GM18520 (cell line): ENCODE results near the gene ARHGAP22.

Experiments
- ATAC-seq: cut with Tn5 transposase; IDR thresholded peaks from one replicate; pipeline ENCODE4 v1.9.1; 2021; ENCODE audit not compliant: unreplicated experiment

ARHGAP22 gene

DNA sequence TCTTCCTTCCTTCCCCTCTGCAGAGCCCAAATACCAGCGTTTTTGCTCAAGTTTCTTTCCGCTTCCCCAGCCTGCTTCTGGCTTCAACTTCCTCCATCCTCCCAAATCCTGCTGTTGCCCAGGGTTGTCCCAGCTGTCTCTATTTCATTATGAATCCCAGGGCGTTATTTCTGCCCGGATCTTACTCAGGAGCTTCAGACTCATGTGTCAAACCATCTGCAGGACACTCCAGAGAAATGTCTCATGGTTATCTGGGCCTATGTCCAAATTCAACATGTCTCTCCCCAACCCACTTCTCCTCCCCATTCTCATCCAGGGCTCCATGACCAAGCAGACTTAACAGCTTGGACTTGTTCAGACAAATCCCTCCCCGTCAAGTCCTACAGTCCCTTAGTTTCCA is 15.6 kb downstream of the ARHGAP22 start:
- no peak for ATAC-seq

DNA sequence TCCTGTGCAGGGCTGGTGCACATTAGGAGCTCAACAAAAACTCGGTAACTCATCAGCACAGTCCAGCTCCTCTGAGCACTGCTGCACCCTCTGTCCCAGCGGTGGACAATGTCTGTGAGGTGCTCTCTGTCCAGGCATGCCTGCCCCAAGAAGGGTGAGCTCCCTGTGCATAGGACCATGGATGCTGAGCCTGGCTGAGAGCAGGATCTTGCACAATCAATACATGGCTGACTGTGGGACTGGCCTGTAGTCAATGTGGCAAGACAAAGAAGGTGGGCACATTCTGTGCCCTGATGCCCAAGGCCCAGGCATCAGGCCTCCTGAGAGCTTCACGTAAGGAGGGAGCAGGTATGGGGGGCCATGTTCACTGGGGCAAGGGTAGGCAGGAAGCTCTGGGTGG is 17.1 kb downstream of the ARHGAP22 start:
- ATAC-seq, result no peak

DNA sequence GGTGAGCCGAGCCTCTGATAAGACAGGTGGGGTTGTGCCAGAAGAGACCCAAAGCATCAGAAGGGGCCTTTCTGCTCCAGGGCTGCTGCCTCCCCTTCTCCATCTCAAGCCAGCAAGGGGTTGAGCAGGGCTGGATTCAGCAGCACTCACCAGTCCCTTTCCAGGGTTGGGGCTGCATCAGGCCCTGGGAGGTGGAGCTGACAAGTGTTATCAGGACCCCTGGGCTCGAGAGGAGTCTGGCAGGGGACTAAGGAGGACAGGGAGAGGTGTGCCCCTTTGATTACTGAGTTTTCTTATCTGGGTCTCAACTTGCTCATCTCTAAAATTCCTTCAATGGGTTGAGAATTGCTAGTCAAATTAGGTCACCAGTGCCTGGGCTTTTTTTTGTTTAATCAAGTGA is 17.8 kb downstream of the ARHGAP22 start:
- no peak for ATAC-seq

DNA sequence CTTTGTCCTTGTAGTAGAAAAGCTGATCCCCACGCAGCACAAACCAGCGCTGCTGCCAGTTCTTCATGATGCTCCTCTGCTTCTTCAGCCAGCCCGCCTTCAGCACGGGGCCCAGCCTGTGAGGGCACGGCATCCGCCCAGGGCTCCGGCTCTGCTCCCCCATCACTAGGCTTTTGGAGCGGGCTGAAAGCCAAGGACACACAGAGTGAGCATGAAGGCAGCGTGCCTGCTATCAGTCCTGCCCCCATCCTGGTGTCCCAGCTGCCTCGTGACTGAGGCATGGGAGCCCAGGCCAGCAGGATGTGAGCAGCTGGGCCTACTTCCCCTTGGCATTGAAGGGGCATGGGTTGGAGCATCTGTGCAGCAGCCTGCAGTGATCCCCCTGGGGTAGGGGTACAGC is 21.9 kb downstream of the ARHGAP22 start:
- no peak for ATAC-seq

DNA sequence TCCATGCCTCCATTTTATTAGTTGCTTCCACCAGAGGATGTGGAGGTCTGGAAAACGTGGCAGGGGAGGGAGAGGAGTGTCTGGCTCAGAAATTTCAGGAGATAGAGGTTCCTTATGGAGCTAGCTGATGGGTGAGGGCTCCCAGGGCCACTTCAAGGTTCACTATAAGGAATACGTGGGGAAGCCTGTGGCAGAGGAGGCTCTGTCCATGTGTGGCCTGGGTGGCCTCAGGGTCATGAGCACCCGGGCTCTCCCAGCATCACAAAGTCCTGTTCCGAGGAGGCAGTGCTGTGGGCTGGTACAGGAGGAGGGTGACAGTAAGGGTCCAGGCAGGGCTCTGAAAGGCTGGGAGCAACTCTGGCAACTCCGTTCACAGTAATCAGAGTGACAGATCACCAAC is 24.6 kb downstream of the ARHGAP22 start:
- ATAC-seq, result no peak

DNA sequence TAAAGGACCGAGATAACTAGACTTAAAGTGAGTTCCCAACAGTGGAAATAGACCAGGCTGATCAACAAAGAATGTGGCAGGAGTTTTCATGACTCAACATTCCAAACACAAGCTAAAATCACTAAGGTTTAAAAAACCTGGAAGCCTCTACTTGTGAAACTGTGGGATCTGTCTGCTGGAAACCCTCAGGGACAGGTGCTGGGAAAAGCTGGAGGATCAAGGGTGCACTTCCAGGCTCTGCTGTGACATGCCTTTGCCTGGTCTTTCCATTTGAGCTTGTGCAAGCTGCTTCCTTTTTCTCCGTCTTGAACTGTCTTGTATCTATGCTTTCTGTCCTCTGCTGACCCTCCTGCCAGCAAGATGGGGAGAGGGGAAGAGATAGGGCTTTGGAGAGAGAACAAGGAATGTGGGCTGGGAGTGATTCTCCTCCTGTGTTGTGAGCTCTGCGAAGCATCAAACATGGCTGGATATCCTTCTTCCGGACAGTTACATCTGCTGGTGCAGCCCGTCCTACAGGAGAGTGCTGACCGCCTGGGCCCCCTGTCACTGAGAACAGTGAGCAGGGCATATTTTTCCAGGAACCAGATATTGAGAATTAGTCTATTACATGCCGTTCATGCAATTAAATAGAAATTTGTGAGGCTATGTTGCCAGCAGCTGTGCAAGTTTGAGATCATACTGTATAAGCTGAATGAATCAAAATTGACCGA is 25.5 kb downstream of the ARHGAP22 start:
- ATAC-seq, result no peak

DNA sequence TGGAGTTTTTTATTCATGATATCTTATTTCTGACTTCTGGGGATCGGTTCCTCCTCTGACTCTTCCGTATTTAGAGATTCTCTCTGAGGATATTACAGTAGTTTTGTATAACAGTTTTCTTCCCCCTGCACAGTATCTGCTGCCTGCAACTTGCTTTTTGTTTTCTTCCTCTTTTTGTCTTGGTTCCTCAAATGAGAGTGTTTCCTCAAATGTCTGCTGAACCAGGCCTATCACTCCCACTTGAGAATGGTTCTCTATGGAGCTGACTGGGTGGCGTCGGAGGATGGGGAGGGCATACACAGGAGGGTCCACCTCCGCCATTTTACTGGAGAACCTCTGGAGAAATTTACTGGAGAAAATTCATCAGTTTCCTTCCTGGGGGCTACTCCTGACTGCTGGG is 27.7 kb downstream of the ARHGAP22 start:
- ATAC-seq, result no peak

DNA sequence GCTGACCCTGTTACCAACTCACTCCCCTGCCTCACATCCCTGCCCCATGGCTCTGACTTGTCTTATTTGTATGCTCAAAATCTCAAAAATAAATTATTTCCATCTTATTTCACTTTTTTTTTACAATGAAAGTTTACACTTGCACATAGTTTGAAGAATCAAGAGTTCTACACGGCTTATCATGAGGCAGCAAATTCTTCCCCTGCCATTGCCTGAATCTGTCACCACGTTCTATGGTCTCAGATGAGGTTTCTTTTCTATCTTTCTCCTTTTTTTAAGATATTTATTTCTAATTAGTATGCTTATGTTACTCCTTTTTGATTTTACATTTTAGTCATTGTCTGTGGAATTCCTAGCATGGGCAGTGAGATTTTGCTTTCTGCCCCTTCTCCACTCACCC is 28.4 kb downstream of the ARHGAP22 start:
- no peak for ATAC-seq

DNA sequence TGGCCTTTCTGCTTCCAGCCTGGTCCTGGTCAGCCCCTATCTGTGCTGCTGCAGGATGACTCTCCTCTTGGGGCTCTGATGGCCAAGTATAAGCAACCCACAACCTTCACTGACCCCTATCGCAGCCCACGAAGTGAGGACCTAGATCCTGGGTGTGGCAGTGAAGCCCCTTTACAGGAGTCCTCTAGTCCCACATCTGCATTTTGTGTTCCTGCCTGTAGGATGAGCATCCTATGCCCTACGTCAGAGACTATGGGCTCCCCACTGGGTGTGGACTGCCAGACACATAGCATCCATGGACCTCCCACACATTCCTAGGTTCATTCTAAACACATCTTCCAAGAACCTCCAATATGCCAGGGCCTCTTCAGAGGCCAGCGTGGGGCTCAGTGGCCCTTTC is 29.0 kb downstream of the ARHGAP22 start:
- no peak for ATAC-seq

DNA sequence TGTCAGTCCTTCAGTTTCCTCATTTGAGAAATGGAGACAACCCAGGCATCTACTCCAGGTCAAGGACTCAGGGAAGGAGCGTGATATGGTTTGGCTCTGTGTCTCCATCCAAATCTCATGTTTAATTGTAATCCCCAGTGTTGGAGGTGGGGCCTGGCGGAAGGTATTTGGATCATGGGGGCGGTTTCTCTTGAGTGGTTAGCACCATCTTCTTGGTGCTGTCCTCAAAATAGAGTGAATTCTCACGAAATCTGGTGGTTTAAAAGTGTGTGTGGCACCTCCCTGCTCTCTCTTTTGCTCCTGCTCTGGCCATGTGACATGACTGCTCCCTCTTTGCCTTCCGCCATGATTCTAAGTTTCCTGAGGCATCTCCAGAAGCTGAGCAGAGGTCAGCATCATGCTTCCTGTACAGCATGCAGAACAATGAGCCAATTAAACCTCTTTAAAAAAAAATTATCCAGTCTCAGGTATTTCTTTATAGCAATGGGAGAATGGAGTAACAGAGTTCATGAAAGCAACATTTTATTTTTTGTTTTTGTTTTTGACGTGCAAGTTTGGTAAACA is 30.0 kb downstream of the ARHGAP22 start:
- no peak for ATAC-seq

DNA sequence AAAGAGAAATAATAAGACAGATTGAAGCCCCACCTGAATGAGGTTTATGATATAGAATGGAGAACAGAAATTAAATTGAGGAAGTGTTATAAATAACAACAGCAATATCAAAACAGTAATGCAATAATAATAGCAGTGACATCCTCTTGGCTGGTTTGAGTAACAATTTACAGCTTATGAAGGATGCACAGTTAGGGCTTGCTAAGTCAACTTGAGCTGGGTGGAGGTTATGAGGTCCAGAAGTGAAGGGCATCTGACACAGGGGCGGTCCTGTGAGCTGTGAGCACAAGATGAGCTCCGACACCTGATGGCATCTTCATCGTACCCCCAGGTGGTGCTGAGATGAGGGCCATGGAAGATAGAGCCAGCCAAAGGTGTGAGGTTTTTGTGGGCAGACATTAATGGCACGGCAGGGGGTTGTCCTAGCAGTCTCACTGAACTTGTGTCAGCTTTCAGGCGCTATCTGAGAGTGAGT is 30.5 kb downstream of the ARHGAP22 start:
- no peak for ATAC-seq

DNA sequence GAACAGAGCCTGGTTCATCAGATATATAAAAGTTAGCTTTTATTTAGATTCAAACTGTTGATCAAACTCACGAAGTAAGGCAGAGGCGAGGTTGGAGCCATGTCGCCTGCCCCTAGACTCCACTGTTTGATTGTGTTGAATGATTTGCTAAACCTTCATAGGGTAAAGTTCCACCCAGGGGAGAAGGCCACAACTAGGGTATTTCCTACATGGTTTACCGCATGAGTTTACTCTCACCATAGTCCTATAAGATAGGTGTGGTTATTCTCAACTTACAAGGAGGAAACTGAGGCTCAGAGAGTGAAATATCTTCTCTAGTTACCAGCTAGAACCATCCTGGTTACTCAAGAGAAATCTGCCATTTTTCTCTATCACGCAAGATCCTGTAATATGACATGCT is 31.8 kb downstream of the ARHGAP22 start:
- no peak for ATAC-seq

DNA sequence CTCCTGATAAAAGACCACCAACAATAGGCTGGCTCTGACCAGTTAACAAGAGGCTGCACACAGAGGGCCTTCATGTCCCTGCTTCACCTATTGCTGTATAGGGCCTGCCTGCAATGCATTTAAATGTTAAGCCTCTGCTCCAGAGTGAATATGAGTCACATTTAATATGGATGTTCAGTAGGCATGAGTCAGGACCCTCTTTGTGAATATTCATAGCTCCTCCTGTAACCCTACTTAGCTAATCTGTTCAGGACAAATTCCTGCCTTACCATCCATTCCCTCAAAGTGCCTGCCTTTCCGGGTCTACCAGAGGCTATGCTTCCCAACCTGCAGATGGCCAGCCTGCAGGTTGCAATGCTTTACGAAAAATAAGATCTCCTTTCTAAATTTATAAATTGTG is 32.5 kb downstream of the ARHGAP22 start:
- no peak for ATAC-seq

DNA sequence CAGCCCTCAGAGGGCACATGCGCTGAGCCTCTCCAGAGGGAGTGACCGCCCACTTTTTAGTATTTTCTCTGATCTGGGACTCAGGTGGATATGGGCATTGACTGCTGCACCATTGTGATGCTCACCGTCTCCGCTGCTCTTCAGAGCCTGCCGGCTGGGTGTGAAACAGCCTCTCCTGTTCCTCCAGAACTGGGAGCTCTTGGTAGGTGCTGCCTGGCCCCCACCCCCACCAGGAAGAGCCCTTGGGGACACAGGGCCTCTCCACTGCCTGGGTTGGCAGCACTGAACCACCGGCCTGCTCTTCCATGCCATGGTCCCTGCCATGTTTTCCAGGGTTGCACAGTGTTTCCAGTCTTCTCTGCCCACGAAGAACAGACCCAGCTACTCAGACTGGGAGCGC is 36.3 kb downstream of the ARHGAP22 start:
- ATAC-seq, result no peak

DNA sequence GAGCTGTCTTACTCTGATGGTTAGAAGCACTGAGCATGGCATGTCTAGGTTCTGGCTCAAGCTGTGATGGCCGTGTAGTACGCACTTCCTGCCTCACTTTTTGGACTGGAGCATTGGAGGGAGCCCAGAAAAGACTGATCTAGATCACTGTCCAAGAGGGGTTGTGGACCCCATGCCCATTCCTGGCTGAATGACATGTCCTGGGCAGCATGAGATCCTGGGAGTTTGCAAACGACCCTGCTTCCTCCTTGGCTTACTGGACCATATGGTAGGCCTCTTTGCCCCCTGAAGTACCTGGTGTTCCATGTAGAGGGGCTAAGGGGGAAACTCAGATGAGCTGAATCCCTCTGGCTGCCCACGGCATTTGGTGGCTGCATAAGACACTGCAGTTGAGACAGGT is 36.7 kb downstream of the ARHGAP22 start:
- no peak for ATAC-seq

DNA sequence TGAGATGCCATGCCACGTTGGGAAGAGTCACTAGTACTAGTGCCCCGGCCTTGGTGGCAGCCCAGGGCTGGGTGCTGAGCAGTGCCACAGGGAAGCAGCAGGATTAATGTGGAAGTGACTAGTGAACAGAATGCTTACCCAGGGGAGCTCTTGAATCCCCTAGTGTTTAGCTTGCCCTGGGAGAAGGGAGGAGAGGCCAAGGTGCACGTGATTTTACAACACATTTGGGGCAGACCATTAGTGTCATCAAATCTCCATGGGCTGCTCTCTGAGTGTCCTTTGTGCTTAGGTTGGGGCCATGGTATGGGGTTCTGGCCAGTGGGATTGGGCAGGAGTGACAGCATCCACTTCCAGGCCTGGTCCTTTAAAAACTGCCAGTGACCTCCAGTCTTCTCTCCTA is 37.5 kb downstream of the ARHGAP22 start:
- no peak for ATAC-seq

DNA sequence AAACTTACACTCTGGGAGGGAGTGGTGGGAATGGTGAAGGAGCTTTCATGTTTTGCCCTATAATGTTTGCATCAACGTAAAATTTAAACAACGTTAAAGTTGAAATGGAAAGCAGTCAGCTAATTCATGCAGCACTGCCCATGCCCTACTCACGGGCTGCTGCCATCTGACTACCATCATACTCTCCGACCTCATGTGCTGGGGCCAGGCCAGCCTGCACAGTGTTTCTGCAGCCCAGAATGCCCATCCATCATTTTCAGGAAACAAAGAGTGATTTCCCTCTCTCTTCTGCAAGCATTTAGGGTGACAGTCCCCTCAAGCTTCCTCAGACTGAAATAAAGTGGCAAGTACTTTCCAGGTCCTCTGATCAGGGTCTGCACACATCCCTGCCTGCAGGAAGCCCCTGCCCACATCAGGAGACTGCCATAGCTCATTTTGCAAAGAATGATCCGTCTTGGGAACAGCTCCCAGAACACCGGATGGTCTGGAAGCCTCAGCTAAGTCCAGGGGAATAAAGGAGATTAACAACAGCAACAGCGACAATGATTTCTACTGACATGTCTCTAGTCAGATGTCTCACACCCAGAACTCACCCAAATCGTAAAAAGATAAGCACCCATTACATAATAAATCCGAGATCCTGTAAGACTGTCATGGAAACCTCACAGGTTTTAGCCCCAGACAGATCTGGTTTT is 40.3 kb downstream of the ARHGAP22 start:
- ATAC-seq, result no peak

DNA sequence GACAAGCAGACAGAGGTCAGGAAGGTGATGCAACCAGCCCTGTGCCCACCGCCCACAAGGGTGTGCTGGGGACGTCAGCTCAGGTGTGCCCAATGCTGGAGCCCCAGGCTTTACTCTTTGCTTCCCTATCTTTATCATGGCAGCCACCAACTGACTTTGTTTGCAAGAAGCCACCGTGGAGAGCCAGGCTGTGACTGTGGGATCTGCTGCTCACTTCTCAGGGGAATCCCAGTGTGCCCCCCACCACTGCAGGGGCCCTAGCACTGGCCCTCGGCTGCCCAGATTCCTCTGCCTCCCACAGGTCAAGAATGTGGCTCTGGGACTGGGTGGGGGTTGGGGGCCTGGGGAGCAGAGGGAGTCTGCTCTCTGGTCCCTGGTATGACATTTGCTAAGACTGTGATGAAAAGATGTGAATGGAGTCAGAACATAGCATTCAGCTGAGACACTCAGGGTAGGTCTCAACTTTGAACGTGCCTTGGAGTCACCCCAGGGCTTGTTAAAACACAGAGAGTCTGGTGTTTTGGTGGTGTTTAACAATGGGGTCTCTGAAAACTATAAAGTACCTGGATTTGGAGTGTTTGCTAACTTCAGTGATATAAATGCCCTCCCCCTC is 47.3 kb downstream of the ARHGAP22 start:
- ATAC-seq, result no peak

DNA sequence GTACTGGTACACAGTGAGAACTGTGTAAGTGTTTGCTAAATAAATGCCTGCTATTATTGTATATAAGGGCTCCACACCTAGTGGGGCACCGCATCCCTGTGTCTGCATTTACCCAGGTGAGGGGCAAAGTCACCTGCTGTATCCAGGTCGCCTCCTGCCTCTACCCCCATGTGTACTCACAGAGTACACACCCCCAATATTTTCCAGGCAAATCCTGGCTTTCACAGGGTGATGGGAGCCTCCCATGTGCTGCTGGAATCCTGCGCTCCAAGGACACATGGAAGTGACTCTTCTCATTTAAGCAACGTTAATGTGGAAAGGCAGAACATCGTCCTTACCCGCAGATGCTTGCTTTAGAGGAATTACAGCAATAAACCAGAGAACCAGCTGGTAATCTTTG is 48.2 kb downstream of the ARHGAP22 start:
- no peak for ATAC-seq

DNA sequence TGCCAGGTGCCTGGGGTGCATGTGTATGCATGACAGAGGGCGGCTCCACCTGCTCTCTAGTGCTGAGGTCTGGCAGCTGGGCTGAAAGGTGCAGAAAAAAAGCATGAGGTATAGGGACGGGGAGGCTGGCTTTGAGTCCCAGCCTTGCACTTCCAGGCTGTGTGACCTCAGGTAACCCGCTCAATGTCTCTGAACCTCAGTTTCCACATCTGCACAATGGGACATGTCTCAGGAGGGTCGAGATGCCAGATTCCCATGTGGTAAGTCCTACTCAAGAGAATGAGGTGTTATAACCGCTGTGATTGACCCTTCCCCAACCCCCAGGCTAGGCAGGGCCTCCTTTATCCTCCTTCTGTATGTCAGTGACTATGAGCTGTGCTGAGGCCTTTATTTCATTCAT is 48.8 kb downstream of the ARHGAP22 start:
- no peak for ATAC-seq

DNA sequence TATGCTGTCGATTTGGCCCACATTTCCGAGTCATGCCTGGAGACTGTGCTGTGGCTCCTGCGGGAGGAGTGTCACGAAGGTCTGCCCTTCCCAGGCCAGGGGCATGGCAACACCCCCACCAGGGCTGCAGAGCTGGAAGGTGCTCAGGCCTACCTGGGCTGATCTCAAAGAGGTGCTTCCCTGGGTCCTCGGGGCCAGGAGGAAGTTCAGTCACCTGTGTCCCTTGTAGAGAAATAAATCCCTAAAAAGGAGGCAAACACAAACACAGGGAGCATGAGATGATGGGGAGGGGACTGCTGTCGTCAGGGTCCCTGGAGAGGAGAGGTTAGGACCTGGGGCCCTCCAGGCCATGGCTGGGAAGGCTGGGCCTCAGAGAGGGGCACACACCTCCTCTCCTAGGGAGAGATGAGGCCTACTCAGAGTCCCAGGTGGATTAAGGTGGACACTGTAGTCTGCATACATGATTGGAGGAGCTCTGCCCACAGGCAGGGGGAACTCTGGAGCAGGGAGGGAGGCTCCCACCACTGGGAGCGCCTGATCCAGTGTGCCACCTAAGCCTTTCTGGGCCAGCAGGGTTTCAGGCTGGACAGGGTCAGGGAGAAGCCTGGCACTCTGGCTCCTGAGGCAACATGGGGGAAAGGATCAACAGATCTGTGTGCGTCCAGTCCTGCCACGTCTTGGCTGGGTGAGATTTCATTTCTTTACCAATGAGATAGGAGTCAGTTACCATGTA is 49.4 kb downstream of the ARHGAP22 start:
- ATAC-seq, result no peak
